Aorta (tissue), 5 donors: ENCODE data around the gene IL17C. TPM values are rescaled to one million over a fixed set of nuclear protein-coding genes. Genes with fewer than 3 reads are reported as not detected.
"Not testable (repeated sequence)": the region's sequence is repeated elsewhere in the genome, so short reads cannot be mapped to it uniquely, and the experiment has no call there.

ENCODE experiments used
- ATAC-seq: fragments of 200-7000 bp; cut with Tn5 transposase; one replicate; pipeline ENCODE4 v1.9.1; 2022; ENCODE audit warnings: moderate library complexity; ENCODE audit not compliant: low FRiP score
- DNase-seq, 2 donors: peaks; one replicate each; pipeline ENCODE4 v3.0.0-alpha.2; 2020
- H3K27ac ChIP-seq, 2 donors: one replicate each; pipeline ENCODE4 v1.5.1; 2013; ENCODE audit warnings: low read length in 2 of 2, mild to moderate bottlenecking in 2 of 2, moderate library complexity in 2 of 2, control low read depth in 1 of 2, inconsistent platforms in 1 of 2, low read depth in 1 of 2
- H3K27me3 ChIP-seq, 2 donors: one replicate each; pipeline ENCODE4 v1.6.1; 2013; ENCODE audit warnings: control low read depth in 1 of 2, low read length in 1 of 2, mild to moderate bottlenecking in 1 of 2, moderate library complexity in 1 of 2; ENCODE audit not compliant: insufficient read depth in 2 of 2, control insufficient read depth in 1 of 2
- H3K36me3 ChIP-seq, 2 donors: one replicate each; pipeline ENCODE4 v1.6.1; 2013; ENCODE audit warnings: control low read depth in 1 of 2, low read length in 1 of 2, mild to moderate bottlenecking in 1 of 2; ENCODE audit not compliant: insufficient read depth in 2 of 2, control insufficient read depth in 1 of 2
- H3K4me1 ChIP-seq, 2 donors: one replicate each; pipeline ENCODE4 v1.6.1; 2013; ENCODE audit warnings: low read length in 2 of 2, control low read depth in 1 of 2, mild to moderate bottlenecking in 1 of 2, moderate library complexity in 1 of 2; ENCODE audit not compliant: insufficient read depth in 2 of 2, control insufficient read depth in 1 of 2
- H3K4me3 ChIP-seq, 2 donors: one replicate each; pipeline ENCODE4 v1.5.1; 2013; ENCODE audit warnings: low read length in 2 of 2, control low read depth in 1 of 2, mild to moderate bottlenecking in 1 of 2
- H3K9me3 ChIP-seq: one replicate; pipeline ENCODE4 v1.6.1; 2013; ENCODE audit warnings: mild to moderate bottlenecking, low read length; ENCODE audit not compliant: control insufficient read depth
- WGBS, 2 donors: extraction: QIAGEN DNeasy Blood & Tissue Kit; methylation state at CpG; one replicate each; pipeline ENCODE4 v1.1.7; 2013; 5-methylcytosine and 5-hydroxymethylcytosine counted together
- intact Hi-C, 2 donors: fragments of 100-400 bp; cut with DNase I; formaldehyde crosslinking; loops; one replicate each; pipeline versions ENCODE4 v1.14.2 to v1.15.0; 2022
- polyA plus RNA-seq, 2 donors: library from polyadenylated mRNA; stranded (reverse); fragments of 200-250 nt; gene quantifications; one replicate each; pipeline ENCODE4 v1.2.3, GENCODE V29; 2013
- total RNA-seq, 2 donors: library from RNA; stranded (reverse); fragmentation: NEBNext Ultra II Directional; extraction: Animal tissue kit (Norgen Biotek cat#: 25700); gene quantifications; one replicate each; pipeline ENCODE4 v1.2.1, GENCODE V29; 2021
- donor health status: healthy with polysubstance abuse.
- donor health status: Bipolar disorder and iron deficiency.
- donor health status: DM: no; HTN: no; CAD: no.
- donor health status: DM: no; HTN: no; CAD: no.
- donor health status: DM: yes; HTN: yes; CAD: no.

IL17C gene
- total and polyA plus RNA-seq, 4 donors, result not detected

- 86 to 88% methylated on average over 17 of the region's 17 CpGs for WGBS, 2 donors
- intact Hi-C loops, result no loop called here
- peaks cover 0 to 4% of the 10 kb centered on the region in 2 donors for H3K36me3 ChIP-seq
- H3K4me1 ChIP-seq, result no peaks in the 10 kb centered on the region
- H3K27ac ChIP-seq, result no peak overlapping the region
- DNase-seq, result no peak
- H3K9me3 ChIP-seq, result no peaks in the 10 kb centered on the region
- ATAC-seq, result no peak
- H3K4me3 ChIP-seq, result no peak overlapping the region
- no peaks in the 10 kb centered on the region for H3K27me3 ChIP-seq
Observed at GRCh38 chr16:88606148-88606757, 32.1 kb upstream of the IL17C start.

GRCh38 chr16:88608076-88608475 is 30.3 kb upstream of the IL17C start:
- ATAC-seq (no peak), DNase-seq (no peak)
- Histone ChIP-seq H3K27me3 (no peaks in the 10 kb centered on the region), H3K27ac (no peak overlapping the region), H3K9me3 (no peaks in the 10 kb centered on the region), H3K4me1 (no peaks in the 10 kb centered on the region), H3K36me3 (peaks cover 0 to 6% of the 10 kb centered on the region in 2 donors), H3K4me3 (no peak overlapping the region)
- intact Hi-C loops, result no loop called here
- WGBS, 2 donors, result 83% methylated on average over 6 of the region's 6 CpGs

- 88 to 91% methylated on average over 8 of the region's 8 CpGs for WGBS, 2 donors
- H3K36me3 ChIP-seq, H3K4me1 ChIP-seq, H3K27me3 ChIP-seq, H3K9me3 ChIP-seq, ATAC-seq, intact Hi-C loops, H3K4me3 ChIP-seq, DNase-seq, H3K27ac ChIP-seq: not testable (repeated sequence)
Observed at GRCh38 chr16:88609426-88609825, 28.9 kb upstream of the IL17C start.

- 87% methylated on average over 6 of the region's 6 CpGs for WGBS, 2 donors
- H3K4me3 ChIP-seq, result no peak overlapping the region
- peaks cover 0 to 6% of the 10 kb centered on the region in 2 donors for H3K36me3 ChIP-seq
- no peaks in the 10 kb centered on the region for H3K9me3 ChIP-seq
- intact Hi-C loops, result no loop called here
- H3K4me1 ChIP-seq, result no peaks in the 10 kb centered on the region
- no peaks in the 10 kb centered on the region for H3K27me3 ChIP-seq
- H3K27ac ChIP-seq, result no peak overlapping the region
- DNase-seq (no peak), ATAC-seq (no peak)
Observed at GRCh38 chr16:88610080-88610479, 28.3 kb upstream of the IL17C start.

GRCh38 chr16:88610909-88611812 is 27.2 kb upstream of the IL17C start:
- no peak for DNase-seq
- no peak for ATAC-seq
- H3K36me3 ChIP-seq, result peaks cover 0 to 3% of the 10 kb centered on the region in 2 donors
- H3K4me1 ChIP-seq, result no peaks in the 10 kb centered on the region
- no peaks in the 10 kb centered on the region for H3K27me3 ChIP-seq
- intact Hi-C loops, result no loop called here
- no peak overlapping the region for H3K4me3 ChIP-seq
- no peak overlapping the region for H3K27ac ChIP-seq
- no peaks in the 10 kb centered on the region for H3K9me3 ChIP-seq
- 80 to 82% methylated on average over 39 to 49 of the region's 49 CpGs for WGBS, 2 donors

GRCh38 chr16:88613293-88613692 is 25.1 kb upstream of the IL17C start:
- intact Hi-C loops, result no loop called here
- 89 to 90% methylated on average over 10 of the region's 10 CpGs for WGBS, 2 donors
- Histone ChIP-seq H3K4me3 (no peak overlapping the region), H3K36me3 (peaks cover 0 to 3% of the 10 kb centered on the region in 2 donors), H3K9me3 (no peaks in the 10 kb centered on the region), H3K27ac (no peak overlapping the region), H3K4me1 (no peaks in the 10 kb centered on the region), H3K27me3 (no peaks in the 10 kb centered on the region)
- ATAC-seq (no peak), DNase-seq (no peak)

- Histone ChIP-seq H3K27me3 (no peaks in the 10 kb centered on the region), H3K4me3 (no peak overlapping the region), H3K4me1 (no peaks in the 10 kb centered on the region), H3K9me3 (no peaks in the 10 kb centered on the region), H3K36me3 (peaks cover 0 to 3% of the 10 kb centered on the region in 2 donors), H3K27ac (no peak overlapping the region)
- intact Hi-C loops, result no loop called here
- 54 to 60% methylated on average over 19 of the region's 19 CpGs for WGBS, 2 donors
- no peak for DNase-seq
- no peak for ATAC-seq
Observed at GRCh38 chr16:88613911-88614817, 24.2 kb upstream of the IL17C start.

- Histone ChIP-seq H3K27ac (no peak overlapping the region), H3K36me3 (peaks cover 0 to 3% of the 10 kb centered on the region in 2 donors), H3K4me1 (no peaks in the 10 kb centered on the region), H3K4me3 (no peak overlapping the region), H3K27me3 (no peaks in the 10 kb centered on the region), H3K9me3 (no peaks in the 10 kb centered on the region)
- intact Hi-C loops, result no loop called here
- no peak for DNase-seq
- 86 to 87% methylated on average over 18 to 19 of the region's 19 CpGs for WGBS, 2 donors
- no peak for ATAC-seq
Observed at GRCh38 chr16:88614818-88615580, 23.4 kb upstream of the IL17C start.
